H7 (cell line): Measurements from ENCODE around the gene COA5. TPM values are rescaled to one million over a fixed set of nuclear protein-coding genes. Genes with fewer than 3 reads are reported as not detected.
"Not testable (repeated sequence)": the region's sequence is repeated elsewhere in the genome, so short reads cannot be mapped to it uniquely, and the experiment has no call there.

Experiments used
- DNase-seq: peaks from one replicate; pipeline ENCODE4 v3.0.0; 2012
- H3K27me3 ChIP-seq: 2 replicates; pipeline ENCODE4 v1.6.0; 2011; ENCODE audit warnings: mild to moderate bottlenecking, low read length; ENCODE audit not compliant: control insufficient read depth, insufficient read depth
- H3K36me3 ChIP-seq: replicated peaks from 2 replicates; pipeline ENCODE4 v1.5.1; 2011; ENCODE audit warnings: low read length; ENCODE audit not compliant: control insufficient read depth, insufficient read depth
- H3K4me3 ChIP-seq: 2 replicates; pipeline ENCODE4 v1.5.1; 2011; ENCODE audit warnings: low read depth, mild to moderate bottlenecking, control low read depth, low read length, moderate library complexity; ENCODE audit not compliant: insufficient read depth
- total RNA-seq: library from RNA; depleted of rRNA; stranded (reverse); fragments of >200 nt; shearing (Covaris generic); gene quantifications from 2 replicates; pipeline ENCODE4 v1.2.3, GENCODE V29; 2014

COA5 gene
- total RNA-seq, 1 experiment from 2014 or later = 19.7 TPM

DNA sequence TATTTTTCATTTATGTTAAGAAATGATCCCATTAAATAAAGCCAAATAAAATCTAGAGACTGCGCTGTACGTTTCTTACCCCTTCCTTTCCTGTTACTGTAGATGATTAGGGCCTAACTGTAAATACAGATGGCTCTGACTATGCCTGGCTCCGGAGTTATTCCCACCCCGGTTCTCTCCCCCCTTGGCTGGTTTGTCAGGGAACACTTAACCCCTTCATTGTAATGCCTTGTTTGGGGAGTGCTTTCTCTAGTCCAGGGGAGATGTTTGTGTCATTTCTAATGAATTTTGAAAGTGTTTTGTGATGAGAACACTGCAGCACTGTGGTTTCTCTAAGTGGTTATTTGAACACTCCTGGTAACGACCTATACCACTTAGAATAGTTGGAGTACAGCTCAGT lies 8.8 kb upstream of the COA5 start:
- peaks cover 13% of the 10 kb centered on the region for H3K36me3 ChIP-seq
- H3K4me3 ChIP-seq = no peak overlapping the region
- H3K27me3 ChIP-seq = no peaks in the 10 kb centered on the region
- DNase-seq = no peak

DNA sequence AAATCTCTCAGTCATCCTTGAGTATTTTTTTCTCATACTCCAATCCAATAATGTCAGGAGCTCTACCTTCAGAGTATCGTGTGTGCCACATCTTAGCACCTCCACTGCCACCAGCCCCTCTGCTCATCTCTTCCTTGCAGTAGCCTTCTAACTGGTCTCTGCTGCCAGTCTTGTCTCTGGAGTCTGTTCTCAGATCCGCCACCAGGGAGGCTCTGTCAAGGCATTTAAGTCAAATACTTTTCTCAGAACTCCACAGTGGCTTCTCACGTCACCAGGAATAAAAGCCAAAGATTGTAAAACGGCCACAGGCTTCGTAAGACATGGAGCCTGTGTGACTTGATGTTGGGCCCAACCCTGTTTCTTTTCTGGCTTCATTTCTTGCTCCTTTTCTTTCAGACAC lies 7.2 kb upstream of the COA5 start:
- peak; percentile 30 for DNase-seq
- H3K36me3 ChIP-seq = peaks cover 22% of the 10 kb centered on the region

DNA sequence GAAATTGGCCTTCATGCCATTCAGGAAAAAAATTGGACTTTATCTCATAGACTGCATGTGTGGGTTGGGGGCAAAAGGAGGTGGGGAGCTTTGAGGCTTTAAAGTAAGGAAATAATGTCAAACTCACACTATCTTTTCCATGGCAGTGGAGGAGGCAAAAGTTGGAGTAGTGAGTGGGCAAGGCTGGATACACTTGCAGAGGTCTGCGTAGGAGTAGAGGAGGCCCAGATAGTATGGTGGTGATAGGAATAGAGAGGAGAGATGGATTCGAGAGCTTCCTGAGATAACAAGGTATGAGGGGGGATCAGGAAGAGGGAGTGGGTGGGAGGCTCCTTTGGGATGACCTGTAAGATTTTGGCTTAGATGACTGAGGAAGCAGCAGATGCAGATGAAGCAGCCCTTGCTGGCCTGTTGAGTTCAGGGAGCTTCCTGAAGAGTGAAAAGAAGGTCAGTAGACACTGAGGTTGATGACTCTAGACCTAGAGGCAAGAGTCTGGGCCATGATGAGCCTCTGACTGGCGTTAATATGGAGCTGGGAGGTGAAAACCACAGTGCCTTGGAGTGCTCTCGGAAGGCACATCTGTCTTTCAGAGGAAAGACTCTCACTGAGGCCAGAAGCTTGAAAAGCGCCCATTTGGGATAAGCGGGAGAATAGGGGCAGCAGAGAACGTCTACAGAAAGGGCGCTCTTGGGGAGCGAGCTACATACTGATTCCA lies 5.9 kb upstream of the COA5 start:
- Histone ChIP-seq H3K27me3 (no peaks in the 10 kb centered on the region), H3K36me3 (peaks cover 26% of the 10 kb centered on the region), H3K4me3 (no peak overlapping the region)
- no peak for DNase-seq

More for the DNA sequence above, 7.2 kb upstream of the COA5 start:
- Histone ChIP-seq H3K27me3 (no peaks in the 10 kb centered on the region), H3K4me3 (no peak overlapping the region)

DNA sequence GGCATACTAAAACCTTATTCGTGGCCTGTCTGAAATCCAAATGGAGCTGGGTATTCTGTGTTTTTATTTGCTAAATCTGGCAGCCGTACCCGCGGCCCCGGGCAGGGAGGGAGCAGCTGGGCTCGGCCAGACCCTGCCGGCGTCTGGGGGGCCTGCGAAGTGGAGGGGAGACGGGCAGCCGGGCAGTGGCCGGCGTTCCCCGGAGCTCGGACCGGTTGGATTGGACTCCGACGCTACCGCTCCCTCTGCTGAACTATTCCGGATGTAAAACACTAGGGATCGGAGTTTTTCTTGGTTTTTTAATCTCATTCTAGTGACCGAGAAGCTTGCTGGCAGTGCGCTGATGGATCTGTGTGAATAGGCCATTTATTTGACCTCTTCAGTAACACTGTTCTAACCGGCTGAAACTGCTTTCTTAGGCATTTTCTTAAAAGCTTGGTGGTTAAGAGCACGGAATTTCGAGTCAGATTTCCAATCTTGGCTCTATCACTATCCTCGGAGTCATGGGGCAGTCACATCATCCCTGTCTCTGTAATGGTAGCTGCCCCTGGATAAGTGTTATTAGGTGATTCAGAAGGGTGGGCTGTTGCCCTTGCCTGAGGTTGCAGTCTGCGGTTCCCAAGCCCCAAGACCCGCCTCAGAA lies 771 bp upstream of the COA5 start:
- Histone ChIP-seq H3K27me3 (no peaks in the 10 kb centered on the region), H3K36me3 (peaks cover 20% of the 10 kb centered on the region), H3K4me3 (peak overlapping the region; percentile 99)
- DNase-seq = peak; percentile 75

DNA sequence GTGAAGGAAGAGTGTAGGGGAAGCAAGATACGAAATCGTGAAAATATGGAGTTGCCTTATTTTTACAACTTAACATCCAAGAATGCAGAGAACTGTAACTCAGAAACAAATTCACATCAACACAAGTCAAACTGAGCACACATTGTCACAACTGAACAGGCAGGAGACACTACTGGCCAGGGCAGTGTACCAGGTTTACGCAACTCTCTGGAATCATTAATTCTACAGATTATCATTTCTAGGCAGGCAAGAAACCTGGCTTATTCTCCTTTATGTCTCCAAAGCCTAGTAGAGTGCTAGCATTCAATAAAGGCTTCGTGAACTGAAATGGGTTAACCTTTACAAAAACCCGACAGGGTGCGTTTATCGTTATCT lies 584 bp downstream of the COA5 start:
- no peak for DNase-seq
- H3K36me3 ChIP-seq = peaks cover 14% of the 10 kb centered on the region
- H3K27me3 ChIP-seq = no peaks in the 10 kb centered on the region
- H3K4me3 ChIP-seq = peak overlapping the region; percentile 99

DNA sequence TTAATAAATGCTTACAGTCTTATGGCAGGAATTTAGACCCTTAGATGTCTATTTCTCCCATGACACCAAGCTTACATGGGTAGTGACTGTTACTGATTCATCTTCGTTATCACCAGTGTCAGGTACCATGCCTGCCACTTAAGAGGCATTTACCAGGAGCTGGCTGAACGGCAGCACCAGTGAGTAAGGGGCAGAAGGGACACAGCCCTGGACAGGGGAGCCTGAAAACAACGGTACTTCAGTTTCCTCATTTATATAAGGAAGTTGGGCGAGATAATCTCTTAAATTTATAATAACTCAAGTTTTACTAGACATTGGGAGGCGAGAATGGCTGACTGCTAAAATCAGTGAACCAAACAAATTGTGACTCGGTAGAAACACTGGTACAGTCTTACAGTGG lies 1.2 kb downstream of the COA5 start:
- Histone ChIP-seq H3K4me3 (peak overlapping the region; percentile 99; the same call in 1 of the 2 replicates), H3K36me3 (peaks cover 13% of the 10 kb centered on the region), H3K27me3 (no peaks in the 10 kb centered on the region)
- no peak for DNase-seq

DNA sequence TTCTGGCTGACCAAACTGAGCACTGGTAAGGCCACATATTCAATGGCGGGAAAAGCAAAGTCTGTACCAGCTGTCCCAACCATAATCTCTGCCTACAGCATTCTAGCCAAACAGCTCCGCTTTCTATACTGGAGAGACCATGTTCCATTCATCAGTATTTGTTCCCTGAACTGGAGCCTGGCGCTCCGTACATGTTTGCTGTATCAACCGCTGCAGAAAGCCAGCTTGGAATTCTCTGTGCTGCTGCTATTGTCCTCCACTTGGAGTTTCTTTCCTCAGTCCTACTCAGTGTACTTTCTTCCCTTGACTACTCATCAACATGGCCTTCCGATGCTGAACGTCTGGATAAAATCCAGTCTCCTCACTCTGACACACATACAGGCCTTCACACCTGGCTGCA lies 1.9 kb downstream of the COA5 start:
- Histone ChIP-seq H3K4me3 (no peak overlapping the region), H3K36me3 (peaks cover 10% of the 10 kb centered on the region)
- DNase-seq = no peak

DNA sequence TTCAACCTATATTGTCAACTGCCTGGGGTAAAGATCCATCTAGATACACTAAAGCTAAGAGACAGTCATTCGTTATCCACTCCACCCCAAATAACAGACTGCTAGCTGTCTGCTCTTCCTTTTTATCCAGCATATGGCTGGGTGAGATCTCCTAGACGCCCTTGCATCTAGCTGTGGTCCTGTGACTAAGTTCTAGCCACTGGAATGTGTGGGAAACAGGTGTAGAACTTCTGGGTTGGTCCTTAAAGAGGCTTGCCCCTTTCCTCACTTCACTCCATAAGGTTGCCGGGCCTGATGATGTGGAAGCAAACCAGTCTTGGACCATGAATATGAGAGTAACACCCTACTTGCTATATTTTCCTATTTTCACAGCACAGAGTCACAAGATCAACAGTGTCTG lies 3.2 kb downstream of the COA5 start:
- Histone ChIP-seq H3K27me3 (no peaks in the 10 kb centered on the region), H3K36me3 (no peaks in the 10 kb centered on the region; the same call in 1 of the 2 replicates), H3K4me3 (no peak overlapping the region)
- no peak for DNase-seq

More for the DNA sequence above, 1.9 kb downstream of the COA5 start:
- no peaks in the 10 kb centered on the region for H3K27me3 ChIP-seq

DNA sequence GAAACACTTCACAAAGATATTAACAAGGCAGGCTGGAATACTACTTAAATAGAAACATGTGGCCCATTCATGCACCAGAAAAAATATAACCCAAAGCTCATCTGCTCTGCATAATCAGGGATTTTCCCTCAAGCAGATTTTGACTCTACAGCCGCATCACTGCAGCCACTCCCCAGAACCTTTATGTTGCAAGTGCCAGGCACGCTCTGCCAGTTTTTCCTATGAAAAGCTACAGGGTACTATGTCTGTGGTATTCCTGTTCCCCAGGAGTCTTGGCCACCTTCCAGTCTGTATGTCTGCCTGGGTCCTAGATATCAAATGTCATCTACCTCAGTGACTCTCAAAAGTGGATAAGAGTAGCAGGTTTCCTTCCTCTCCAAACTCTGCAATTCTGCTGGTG lies 3.8 kb downstream of the COA5 start:
- Histone ChIP-seq H3K27me3 (no peaks in the 10 kb centered on the region), H3K36me3 (no peaks in the 10 kb centered on the region; the same call in 1 of the 2 replicates), H3K4me3 (no peak overlapping the region)
- no peak for DNase-seq

DNA sequence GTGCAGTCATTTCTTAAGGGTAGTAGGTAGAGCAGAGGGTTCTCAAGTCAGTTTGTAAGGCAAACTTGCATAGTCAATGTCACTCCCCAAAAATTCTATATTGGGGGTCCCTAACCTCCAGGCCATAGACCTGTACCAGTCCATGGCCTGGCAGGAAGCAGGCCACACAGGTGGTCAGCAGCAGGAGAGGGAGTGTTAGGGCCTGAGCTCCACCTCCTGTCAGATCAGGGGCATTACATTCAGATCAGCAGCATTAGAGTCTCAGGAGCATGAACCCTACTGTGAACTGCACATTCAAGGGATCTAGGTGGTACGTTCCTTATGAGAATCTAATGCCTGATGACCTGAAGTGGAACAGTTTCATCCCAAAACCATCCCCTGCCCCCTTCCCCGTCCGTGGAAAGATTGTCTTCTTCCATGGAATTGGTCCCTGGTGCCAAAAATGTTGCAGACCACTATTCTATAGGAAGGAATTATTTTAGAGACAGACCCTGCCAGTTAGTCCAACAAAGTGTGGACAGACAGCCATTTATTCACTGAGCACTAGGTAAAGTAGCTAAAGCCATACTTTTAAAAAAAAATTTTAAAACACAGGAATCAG lies 6.7 kb downstream of the COA5 start:
- Histone ChIP-seq H3K4me3 (no peak overlapping the region), H3K27me3 (no peaks in the 10 kb centered on the region), H3K36me3 (no peaks in the 10 kb centered on the region; the same call in none of the 2 replicates)
- DNase-seq = peak; percentile 74

DNA sequence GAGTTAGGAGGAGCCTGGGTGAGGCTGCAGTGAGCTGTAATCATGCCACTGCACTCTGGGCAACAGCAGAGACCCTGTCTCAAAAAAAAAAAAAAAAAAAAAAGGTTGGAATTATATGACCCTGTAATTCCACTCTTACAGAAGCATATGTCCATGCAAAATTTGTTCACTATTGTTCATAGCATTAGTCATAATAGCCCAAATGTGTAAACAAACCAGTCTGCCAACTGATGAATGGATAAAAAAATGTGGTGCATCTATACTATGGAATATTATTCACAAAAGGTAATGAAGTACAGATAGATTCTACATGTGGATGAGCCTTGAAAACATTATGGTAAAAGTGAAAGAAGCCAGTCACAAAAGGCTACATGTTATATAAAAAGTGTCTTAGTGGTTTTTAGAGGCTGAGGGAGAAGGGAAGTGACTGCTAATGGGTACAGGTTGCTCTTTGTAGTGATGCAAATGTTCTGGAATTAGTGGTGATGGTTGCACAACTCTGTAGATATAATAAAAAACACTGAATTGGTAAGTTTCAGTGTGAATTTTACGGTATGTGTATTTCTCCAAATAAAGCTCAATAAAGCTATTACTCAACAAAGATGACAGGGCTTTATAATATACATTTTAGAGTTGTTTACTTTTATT lies 9.4 kb downstream of the COA5 start:
- no peak overlapping the region for H3K4me3 ChIP-seq
- no peaks in the 10 kb centered on the region for H3K27me3 ChIP-seq
- no peak for DNase-seq
- H3K36me3 ChIP-seq = no peaks in the 10 kb centered on the region; the same call in none of the 2 replicates

DNA sequence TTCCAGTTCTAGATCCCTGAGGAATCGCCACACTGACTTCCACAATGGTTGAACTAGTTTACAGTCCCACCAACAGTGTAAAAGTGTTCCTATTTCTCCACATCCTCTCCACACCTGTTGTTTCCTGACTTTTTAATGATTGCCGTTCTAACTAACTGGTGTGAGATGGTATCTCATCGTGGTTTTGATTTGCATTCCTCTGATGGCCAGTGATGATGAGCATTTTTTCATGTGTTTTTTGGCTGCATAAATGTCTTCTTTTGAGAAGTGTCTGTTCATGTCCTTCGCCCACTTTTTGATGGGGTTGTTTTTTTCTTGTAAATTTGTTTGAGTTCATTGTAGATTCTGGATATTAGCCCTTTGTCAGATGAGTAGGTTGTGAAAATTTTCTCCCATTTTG lies 13.6 kb downstream of the COA5 start:
- H3K27me3 ChIP-seq, H3K4me3 ChIP-seq, H3K36me3 ChIP-seq, DNase-seq: not testable (repeated sequence)

DNA sequence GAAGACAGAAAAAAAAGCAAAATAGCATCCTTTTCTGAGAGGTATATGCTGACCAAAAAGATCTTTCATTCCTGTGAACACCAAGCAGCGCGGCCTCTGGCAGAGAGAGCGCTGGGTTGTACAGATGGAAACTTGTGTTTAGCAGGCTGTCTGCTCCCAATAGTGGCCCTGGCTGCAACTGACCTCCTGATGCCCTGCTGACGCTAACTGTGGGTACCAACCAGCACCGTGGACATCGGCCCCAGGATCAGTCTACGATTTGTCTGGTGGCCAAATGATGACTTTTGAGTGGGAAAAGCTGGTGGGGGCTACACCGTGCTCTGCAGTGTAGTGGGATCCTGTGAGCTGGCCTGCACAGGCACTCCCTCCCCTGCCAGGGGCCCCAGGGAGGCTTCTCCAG lies 15.7 kb downstream of the COA5 start:
- no peak for DNase-seq
- Histone ChIP-seq H3K4me3 (no peak overlapping the region), H3K36me3 (peaks cover 1% of the 10 kb centered on the region; the same call in 1 of the 2 replicates), H3K27me3 (no peaks in the 10 kb centered on the region)

DNA sequence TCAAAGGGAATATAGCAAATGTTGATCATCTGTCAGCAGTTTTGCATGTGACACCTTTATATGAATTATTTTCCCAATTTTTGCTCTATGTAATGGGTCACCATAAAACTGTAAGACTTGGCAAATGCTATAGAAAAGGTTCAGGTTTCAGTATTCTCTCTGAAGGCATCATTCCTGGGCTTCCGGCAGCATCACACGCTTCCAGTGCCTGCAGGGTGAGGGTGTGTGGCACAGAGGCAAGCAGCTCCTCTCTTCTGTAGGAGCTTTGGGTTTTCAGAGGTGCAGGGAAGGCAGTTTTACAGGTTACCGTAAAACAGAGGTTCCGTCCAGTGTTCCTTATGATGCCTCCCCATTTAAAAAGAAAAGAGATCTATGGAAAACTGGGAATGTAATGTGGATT lies 18.8 kb downstream of the COA5 start:
- peaks cover 1% of the 10 kb centered on the region; the same call in 1 of the 2 replicates for H3K36me3 ChIP-seq

More for the DNA sequence above, 18.8 kb downstream of the COA5 start:
- DNase-seq = no peak
- H3K27me3 ChIP-seq = no peaks in the 10 kb centered on the region
- H3K4me3 ChIP-seq = no peak overlapping the region
